HUES64 (cell line): ENCODE measurements around the gene MMP17.

ENCODE experiments used
- H3K27ac ChIP-seq: 2 replicates; pipeline ENCODE4 v1.7.0; 2013; ENCODE audit warnings: low read depth, low read length, inconsistent platforms
- H3K27me3 ChIP-seq: 2 replicates; pipeline ENCODE4 v1.6.1; 2013; ENCODE audit warnings: mild to moderate bottlenecking, low read length; ENCODE audit not compliant: insufficient read depth
- H3K36me3 ChIP-seq: 2 replicates; pipeline ENCODE4 v1.6.1; 2013; ENCODE audit warnings: mild to moderate bottlenecking, low read length; ENCODE audit not compliant: insufficient read depth
- H3K4me1 ChIP-seq: 2 replicates; pipeline ENCODE4 v1.6.1; 2013; ENCODE audit warnings: mild to moderate bottlenecking, low read length, moderate library complexity; ENCODE audit not compliant: insufficient read depth
- H3K4me3 ChIP-seq: 2 replicates; pipeline ENCODE4 v1.5.1; 2013; ENCODE audit warnings: mild to moderate bottlenecking, low read length, moderate library complexity
- H3K9ac ChIP-seq: 2 replicates; pipeline ENCODE4 v1.6.1; 2013; ENCODE audit warnings: mild to moderate bottlenecking, low read depth, low read length
- H3K9me3 ChIP-seq: 2 replicates; pipeline ENCODE4 v1.6.1; 2013; ENCODE audit warnings: low read depth, low read length; ENCODE audit not compliant: insufficient read depth
- WGBS: fragments of 150-250, 120-280 bp; methylation state at CpG from one replicate; pipeline ENCODE4 v1.1.7; 2013; ENCODE audit warnings: missing lambda C conversion rate; 5-methylcytosine and 5-hydroxymethylcytosine counted together

Gene MMP17

GRCh38 chr12:131831635-131832041, 3.4 kb downstream of the MMP17 start:
- Histone ChIP-seq H3K9me3 (no peaks in the 10 kb centered on the region), H3K36me3 (no peaks in the 10 kb centered on the region), H3K4me1 (no peaks in the 10 kb centered on the region), H3K4me3 (no peak overlapping the region), H3K27me3 (peaks cover 37% of the 10 kb centered on the region), H3K9ac (no peak overlapping the region), H3K27ac (no peak overlapping the region)
- 46% methylated on average over 13 of the region's 16 CpGs for WGBS

- Histone ChIP-seq H3K27me3 (peaks cover 34% of the 10 kb centered on the region), H3K27ac (no peak overlapping the region), H3K4me3 (no peak overlapping the region), H3K4me1 (no peaks in the 10 kb centered on the region), H3K36me3 (no peaks in the 10 kb centered on the region), H3K9me3 (no peaks in the 10 kb centered on the region), H3K9ac (no peak overlapping the region)
- 83% methylated on average over 31 of the region's 31 CpGs for WGBS
Observed at GRCh38 chr12:131832321-131833231, 4.4 kb downstream of the MMP17 start.

GRCh38 chr12:131833288-131833895, 5.2 kb downstream of the MMP17 start:
- Histone ChIP-seq H3K27ac (no peak overlapping the region), H3K27me3 (peaks cover 32% of the 10 kb centered on the region), H3K9me3 (no peaks in the 10 kb centered on the region), H3K4me3 (no peak overlapping the region), H3K4me1 (no peaks in the 10 kb centered on the region), H3K9ac (no peak overlapping the region), H3K36me3 (no peaks in the 10 kb centered on the region)
- WGBS, result 92% methylated on average over 23 of the region's 23 CpGs

- Histone ChIP-seq H3K4me1 (no peaks in the 10 kb centered on the region), H3K27me3 (peaks cover 26% of the 10 kb centered on the region), H3K4me3 (no peak overlapping the region), H3K27ac (no peak overlapping the region), H3K9ac (no peak overlapping the region), H3K36me3 (no peaks in the 10 kb centered on the region), H3K9me3 (no peaks in the 10 kb centered on the region)
- 74% methylated on average over 20 of the region's 23 CpGs for WGBS
Observed at GRCh38 chr12:131833896-131834641, 5.9 kb downstream of the MMP17 start.

- H3K27me3 ChIP-seq, result peaks cover 16% of the 10 kb centered on the region
- no peaks in the 10 kb centered on the region for H3K4me1 ChIP-seq
- no peaks in the 10 kb centered on the region for H3K36me3 ChIP-seq
- H3K4me3 ChIP-seq, result no peak overlapping the region
- H3K27ac ChIP-seq, result no peak overlapping the region
- H3K9ac ChIP-seq, result no peak overlapping the region
- no peaks in the 10 kb centered on the region for H3K9me3 ChIP-seq
- WGBS, result 92% methylated on average over 20 of the region's 20 CpGs
Observed at GRCh38 chr12:131834798-131835615, 6.8 kb downstream of the MMP17 start.

- WGBS, result 98% methylated on average over 7 of the region's 7 CpGs
- Histone ChIP-seq H3K27me3 (peaks cover 9% of the 10 kb centered on the region), H3K27ac (no peak overlapping the region), H3K9me3 (no peaks in the 10 kb centered on the region), H3K9ac (no peak overlapping the region), H3K4me1 (no peaks in the 10 kb centered on the region), H3K4me3 (no peak overlapping the region), H3K36me3 (peaks cover 1% of the 10 kb centered on the region; the same call in 1 of the 2 replicates)
Observed at GRCh38 chr12:131835616-131836171, 7.5 kb downstream of the MMP17 start.

GRCh38 chr12:131836193-131836592, 8.0 kb downstream of the MMP17 start:
- Histone ChIP-seq H3K27ac (no peak overlapping the region), H3K4me1 (no peaks in the 10 kb centered on the region), H3K27me3 (peaks cover 4% of the 10 kb centered on the region), H3K9me3 (no peaks in the 10 kb centered on the region), H3K36me3 (peaks cover 6% of the 10 kb centered on the region; the same call in 1 of the 2 replicates), H3K9ac (no peak overlapping the region), H3K4me3 (no peak overlapping the region)
- WGBS, result 93% methylated on average over 3 of the region's 3 CpGs

GRCh38 chr12:131836714-131837397, 8.7 kb downstream of the MMP17 start:
- no peak overlapping the region for H3K27ac ChIP-seq
- no peak overlapping the region for H3K4me3 ChIP-seq
- no peaks in the 10 kb centered on the region for H3K4me1 ChIP-seq
- H3K36me3 ChIP-seq, result peaks cover 7% of the 10 kb centered on the region
- H3K27me3 ChIP-seq, result no peaks in the 10 kb centered on the region
- no peaks in the 10 kb centered on the region for H3K9me3 ChIP-seq
- no peak overlapping the region for H3K9ac ChIP-seq
- 95% methylated on average over 13 of the region's 13 CpGs for WGBS

- WGBS, result 95% methylated on average over 46 of the region's 46 CpGs
- Histone ChIP-seq H3K9ac (no peak overlapping the region), H3K27me3 (no peaks in the 10 kb centered on the region), H3K36me3 (peaks cover 20% of the 10 kb centered on the region), H3K9me3 (no peaks in the 10 kb centered on the region), H3K27ac (no peak overlapping the region), H3K4me1 (no peaks in the 10 kb centered on the region), H3K4me3 (no peak overlapping the region)
Observed at GRCh38 chr12:131840643-131841416, 12.6 kb downstream of the MMP17 start.
